HUES6 (cell line): ENCODE data around the gene DCN.
A peak's percentile ranks its signal among the peaks of the same experiment; 100 is the strongest.

Experiments used
- H3K27ac ChIP-seq: 2 replicates; pipeline ENCODE4 v1.7.0; 2013; ENCODE audit warnings: low read depth, mild to moderate bottlenecking, low read length, inconsistent platforms
- H3K27me3 ChIP-seq: 2 replicates; pipeline ENCODE4 v1.6.1; 2013; ENCODE audit warnings: low read length; ENCODE audit not compliant: control insufficient read depth, insufficient read depth
- H3K36me3 ChIP-seq: 2 replicates; pipeline ENCODE4 v1.6.1; 2013; ENCODE audit warnings: low read length; ENCODE audit not compliant: control insufficient read depth, insufficient read depth
- H3K4me1 ChIP-seq: 2 replicates; pipeline ENCODE4 v1.6.1; 2013; ENCODE audit warnings: low read length; ENCODE audit not compliant: control insufficient read depth, insufficient read depth
- H3K4me3 ChIP-seq: 2 replicates; pipeline ENCODE4 v1.5.1; 2013; ENCODE audit warnings: low read depth, low read length
- H3K9ac ChIP-seq: one replicate; pipeline ENCODE4 v1.6.1; 2013; ENCODE audit warnings: mild to moderate bottlenecking, low read length
- H3K9me3 ChIP-seq: 2 replicates; pipeline ENCODE4 v1.6.1; 2013; ENCODE audit warnings: low read depth, low read length; ENCODE audit not compliant: control insufficient read depth, insufficient read depth

Gene DCN

DNA sequence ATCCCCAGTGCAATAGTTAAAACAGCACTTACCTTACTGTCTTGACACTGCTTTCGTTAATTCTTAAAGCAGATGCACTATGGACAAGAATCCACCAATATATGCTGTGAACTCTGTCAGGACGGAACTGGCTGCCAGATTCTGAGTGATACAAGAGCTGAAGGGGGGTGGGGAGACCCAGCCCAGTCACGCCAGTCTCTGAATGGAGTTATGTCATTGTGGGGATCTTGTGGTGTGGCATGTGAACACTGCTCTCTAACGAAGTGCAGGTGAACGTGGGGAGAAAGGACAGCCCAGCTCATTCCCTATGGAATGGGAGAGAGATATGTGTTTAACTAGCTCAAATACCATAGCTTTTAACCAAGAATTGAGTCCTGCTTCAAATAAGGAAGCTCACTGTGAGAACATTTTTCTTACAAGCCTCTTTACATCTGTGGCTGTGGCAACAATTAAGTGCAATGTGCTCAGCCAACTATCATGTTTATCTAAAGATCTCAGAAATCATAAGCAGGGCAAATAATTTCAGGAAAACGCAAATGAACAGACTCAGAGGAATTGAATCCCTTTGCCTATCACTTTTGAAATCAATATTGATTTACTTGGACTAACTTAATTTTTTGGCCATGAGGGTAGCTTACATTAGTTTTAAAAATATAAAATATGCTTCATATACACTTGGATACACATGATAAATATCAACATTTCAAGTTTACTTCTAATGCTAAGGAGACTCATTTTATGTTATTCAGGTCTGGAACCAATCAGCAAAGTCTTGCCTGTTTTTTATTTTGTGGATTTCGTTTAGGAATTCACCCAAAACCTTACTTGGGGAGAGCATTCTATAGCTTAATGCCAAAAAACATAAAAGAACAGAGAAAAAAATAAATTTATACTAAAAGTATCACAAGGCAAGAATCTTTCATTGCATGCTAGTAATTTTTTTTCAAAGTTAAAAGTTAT lies 71.0 kb downstream of the DCN start, which contains the start of gene LUM:
LUM (minus strand) TSS at position 129 of the 960 bp plus-strand sequence. CDS start 2,515 bp downstream, outside the sequence.
- Histone ChIP-seq H3K27me3 (no peaks in the 10 kb centered on the region), H3K4me3 (no peak within 1 kb of the TSS; the same call in 1 of the 2 replicates), H3K9me3 (no peaks in the 10 kb centered on the region), H3K4me1 (0 out of 2 replicates have a peak, but pooled peaks cover 3% of the 10 kb centered on the region), H3K27ac (no peak within 1 kb of the TSS), H3K9ac (no peak within 1 kb of the TSS), H3K36me3 (no peaks in the 10 kb centered on the region)

DNA sequence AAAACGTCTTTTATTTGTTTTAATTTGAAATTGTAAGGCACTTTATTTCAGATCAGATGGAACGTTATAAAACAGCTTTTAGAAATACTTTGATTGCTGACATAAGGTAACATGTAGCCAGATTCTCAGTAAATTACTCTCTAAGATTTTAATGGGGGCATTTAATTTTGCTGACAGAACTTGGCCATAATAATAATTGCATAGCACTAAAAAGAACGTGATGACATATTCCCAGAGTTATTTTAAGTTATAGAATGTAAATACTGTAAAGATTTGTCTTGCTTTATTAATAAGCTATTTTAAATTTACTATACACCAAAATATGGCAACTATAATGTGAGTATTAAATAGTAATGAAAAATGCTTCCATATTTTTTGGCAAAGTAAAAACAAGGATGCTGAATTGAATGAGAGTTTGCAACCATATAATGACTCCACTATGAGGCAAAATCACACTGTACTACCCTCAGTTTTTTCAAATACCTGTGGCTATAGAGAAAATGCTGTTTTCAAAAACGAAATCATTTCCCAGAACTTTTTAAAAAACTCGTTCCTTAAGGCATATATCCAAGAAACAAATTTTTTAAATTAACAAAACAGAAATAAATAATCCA lies 72.2 kb downstream of the DCN start:
- Histone ChIP-seq H3K27me3 (no peaks in the 10 kb centered on the region), H3K9ac (no peak overlapping the region), H3K4me3 (no peak overlapping the region)

DNA sequence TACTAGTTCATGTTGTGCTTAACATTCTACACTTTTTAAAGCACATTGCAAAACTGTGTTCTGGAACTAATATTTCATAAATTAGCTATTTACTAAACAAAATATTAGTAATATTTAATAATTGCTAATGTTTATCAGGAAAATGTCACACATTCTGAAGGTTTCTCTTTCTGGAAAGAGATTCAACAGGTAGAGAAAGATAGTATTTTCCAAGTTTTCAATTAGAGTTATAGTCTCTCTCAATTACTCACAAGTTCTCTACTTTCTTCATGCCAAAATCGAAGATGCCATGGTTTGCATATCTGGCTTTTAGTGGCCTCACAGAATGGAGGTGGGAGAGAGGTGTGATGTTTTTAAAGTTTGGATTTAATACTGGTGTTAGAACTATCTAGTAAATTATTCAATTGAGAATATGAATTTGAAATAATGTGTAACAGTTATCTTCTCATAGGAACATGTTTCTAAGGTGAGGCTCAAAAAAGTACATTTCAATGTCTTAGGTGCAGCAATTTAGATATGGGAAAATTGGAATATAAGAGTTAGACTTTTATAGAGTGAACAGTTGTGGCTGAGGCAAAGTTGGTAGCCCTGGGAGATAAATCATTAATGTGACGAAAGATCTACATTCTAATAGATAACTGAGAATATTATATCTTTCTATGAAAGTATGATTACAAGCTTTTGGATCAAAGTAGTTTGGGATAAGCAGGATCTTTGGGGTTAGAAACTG lies 72.9 kb downstream of the DCN start:
- H3K4me3 ChIP-seq, result no peak overlapping the region
- H3K9me3 ChIP-seq, result no peaks in the 10 kb centered on the region
- 0 out of 2 replicates have a peak, but pooled peaks cover 3% of the 10 kb centered on the region for H3K4me1 ChIP-seq
- H3K27ac ChIP-seq, result no peak overlapping the region
- H3K27me3 ChIP-seq, result no peaks in the 10 kb centered on the region
- H3K9ac ChIP-seq, result no peak overlapping the region
- no peaks in the 10 kb centered on the region for H3K36me3 ChIP-seq

More for the DNA sequence above, 72.2 kb downstream of the DCN start:
- Histone ChIP-seq H3K9me3 (no peaks in the 10 kb centered on the region), H3K36me3 (no peaks in the 10 kb centered on the region), H3K27ac (no peak overlapping the region), H3K4me1 (0 out of 2 replicates have a peak, but pooled peaks cover 3% of the 10 kb centered on the region)

DNA sequence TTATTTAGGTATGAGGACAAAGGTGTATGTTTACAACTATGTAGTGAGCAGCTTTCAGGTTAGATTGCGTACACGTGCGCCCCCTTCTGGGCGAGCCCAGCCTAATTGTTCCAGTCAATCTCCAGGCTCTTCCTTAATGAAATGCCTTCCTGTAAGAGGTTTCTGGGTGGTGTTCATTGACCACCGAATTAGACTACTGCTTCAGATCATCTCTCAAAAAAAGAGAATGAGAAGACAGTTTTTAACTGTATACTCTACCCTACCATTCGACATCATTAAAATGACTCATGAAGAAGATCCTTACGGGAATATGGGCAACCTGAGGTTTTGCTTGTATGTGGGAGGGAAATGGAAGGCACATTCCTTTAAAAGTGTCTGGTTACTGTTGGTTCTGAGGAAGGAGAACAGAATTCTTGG lies 73.5 kb downstream of the DCN start:
- Histone ChIP-seq H3K4me1 (0 out of 2 replicates have a peak, but pooled peaks cover 3% of the 10 kb centered on the region), H3K27ac (no peak overlapping the region), H3K9me3 (no peaks in the 10 kb centered on the region), H3K36me3 (no peaks in the 10 kb centered on the region), H3K27me3 (no peaks in the 10 kb centered on the region), H3K9ac (no peak overlapping the region), H3K4me3 (peak overlapping the region; percentile 44; the same call in 1 of the 2 replicates)

DNA sequence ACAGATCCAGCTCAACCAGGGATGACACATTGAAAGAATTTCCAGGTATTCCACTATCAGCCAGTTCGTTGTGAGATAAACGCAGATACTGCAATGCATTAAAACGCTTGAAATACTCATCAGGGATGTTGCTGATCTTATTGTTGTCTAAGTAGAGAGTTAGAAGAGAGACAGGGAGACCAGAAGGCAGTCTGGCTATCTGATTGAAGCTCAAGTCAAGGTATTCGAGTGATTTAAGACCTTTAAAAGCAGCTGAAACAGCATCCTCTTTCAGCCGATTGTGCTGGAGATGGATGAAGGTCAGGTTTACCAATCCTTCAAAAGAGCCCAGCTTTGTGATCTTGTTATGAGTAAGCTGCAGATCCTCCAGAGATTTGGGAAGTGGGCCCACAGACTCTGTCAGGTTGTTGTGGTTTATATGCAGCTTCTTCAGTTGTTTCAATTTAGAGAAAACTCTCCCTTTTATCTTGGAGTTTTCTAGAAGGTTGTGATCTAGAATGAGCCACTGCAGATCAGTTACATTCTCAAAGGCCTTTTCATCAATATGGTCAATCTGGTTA lies 74.3 kb downstream of the DCN start:
- H3K36me3 ChIP-seq, result no peaks in the 10 kb centered on the region
- no peaks in the 10 kb centered on the region for H3K9me3 ChIP-seq
- H3K9ac ChIP-seq, result no peak overlapping the region
- H3K4me3 ChIP-seq, result no peak overlapping the region
- no peaks in the 10 kb centered on the region for H3K27me3 ChIP-seq
- no peak overlapping the region for H3K27ac ChIP-seq
- H3K4me1 ChIP-seq, result 0 out of 2 replicates have a peak, but pooled peaks cover 3% of the 10 kb centered on the region

DNA sequence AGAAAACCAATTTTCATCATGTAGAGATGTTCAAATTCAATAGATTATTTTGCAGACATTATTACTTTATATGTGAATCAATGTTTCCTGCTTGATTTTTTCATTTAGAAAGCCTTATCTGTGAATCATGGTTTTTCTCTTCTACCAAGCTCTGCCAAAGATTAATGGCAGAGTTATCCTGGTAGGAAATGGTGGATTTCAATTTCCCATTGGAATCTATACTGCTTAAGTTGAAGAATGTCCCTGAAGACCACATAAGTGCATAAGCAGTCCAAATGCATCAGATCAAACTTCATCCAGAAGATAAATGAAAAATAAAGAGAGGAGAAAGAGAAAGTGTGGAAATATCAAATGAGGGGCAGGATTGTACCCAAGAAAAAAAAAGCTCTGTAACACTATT lies 76.3 kb downstream of the DCN start:
- H3K4me1 ChIP-seq, result no peaks in the 10 kb centered on the region
- H3K27me3 ChIP-seq, result no peaks in the 10 kb centered on the region
- H3K4me3 ChIP-seq, result no peak overlapping the region

DNA sequence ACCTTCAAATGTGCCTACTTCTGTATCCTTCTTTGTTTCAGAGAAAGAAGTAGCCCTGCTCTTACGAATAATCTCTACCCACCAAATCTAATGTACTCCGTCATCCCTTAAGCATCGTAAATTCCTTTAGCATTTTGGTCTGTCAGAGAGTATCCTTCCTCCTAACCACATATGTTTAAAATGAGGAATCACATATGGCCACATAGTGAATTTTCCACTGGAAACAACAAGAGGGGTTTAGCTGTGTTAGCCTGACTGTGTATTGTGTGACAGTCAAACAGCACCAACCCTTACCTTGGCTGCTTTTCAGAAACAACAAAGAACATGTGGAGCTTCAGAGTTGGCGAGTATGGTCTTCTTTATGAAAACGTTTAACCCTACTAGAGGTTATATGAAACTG lies 76.8 kb downstream of the DCN start:
- no peaks in the 10 kb centered on the region for H3K9me3 ChIP-seq
- H3K36me3 ChIP-seq, result no peaks in the 10 kb centered on the region
- no peak overlapping the region for H3K27ac ChIP-seq
- H3K4me3 ChIP-seq, result no peak overlapping the region
- H3K4me1 ChIP-seq, result no peaks in the 10 kb centered on the region
- no peak overlapping the region for H3K9ac ChIP-seq
- no peaks in the 10 kb centered on the region for H3K27me3 ChIP-seq

More for the DNA sequence above, 76.3 kb downstream of the DCN start:
- Histone ChIP-seq H3K9ac (no peak overlapping the region), H3K27ac (no peak overlapping the region), H3K36me3 (no peaks in the 10 kb centered on the region), H3K9me3 (no peaks in the 10 kb centered on the region)

DNA sequence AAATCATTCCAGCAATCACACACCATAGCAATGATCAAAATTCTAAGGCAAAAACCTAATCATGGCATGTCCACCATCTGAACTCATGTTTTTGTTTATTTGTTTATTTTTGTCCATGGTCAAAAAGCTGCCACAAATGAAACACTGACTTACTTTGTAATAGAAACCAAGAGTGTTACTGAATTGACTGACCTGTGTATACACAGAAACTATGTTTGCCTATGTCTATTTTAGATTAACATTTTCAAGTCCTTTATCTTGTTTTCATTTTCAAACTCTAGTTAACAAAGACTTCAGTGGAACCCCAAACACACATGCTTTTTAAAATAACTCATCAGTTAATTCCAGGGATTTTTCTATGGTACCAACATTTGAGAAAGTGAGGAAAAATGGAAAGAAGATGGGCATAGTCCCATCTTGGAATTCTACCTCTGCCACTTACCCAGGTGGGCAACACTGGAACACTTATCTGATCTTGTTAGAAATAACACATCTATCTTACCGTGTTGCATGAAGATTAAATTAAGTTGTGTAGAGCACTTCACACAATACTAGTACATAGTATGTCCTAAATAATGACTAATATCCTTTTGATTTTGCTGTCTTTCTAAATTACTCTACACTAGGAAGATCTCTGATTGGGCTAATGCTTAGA lies 77.7 kb downstream of the DCN start:
- Histone ChIP-seq H3K9me3 (no peaks in the 10 kb centered on the region), H3K9ac (no peak overlapping the region), H3K27me3 (no peaks in the 10 kb centered on the region), H3K36me3 (no peaks in the 10 kb centered on the region), H3K27ac (no peak overlapping the region), H3K4me1 (no peaks in the 10 kb centered on the region), H3K4me3 (no peak overlapping the region)

DNA sequence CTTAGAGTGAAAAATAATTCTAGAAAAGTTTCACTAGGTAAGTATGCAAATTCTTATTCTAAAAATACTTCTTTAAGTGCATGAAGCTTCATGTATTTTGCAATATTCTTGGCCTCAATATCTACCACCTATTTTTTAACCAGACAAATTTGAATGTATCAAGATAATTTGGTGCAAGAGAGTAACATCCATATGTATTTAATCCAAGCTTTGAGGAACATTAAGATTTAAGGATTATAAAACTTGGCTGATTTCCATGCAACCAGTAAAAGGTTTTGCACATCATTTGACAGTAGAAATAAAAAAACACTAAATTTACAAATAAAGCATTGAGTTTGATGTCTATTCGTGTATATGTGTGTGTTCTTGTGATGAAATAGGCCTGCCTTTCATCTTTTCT lies 79.0 kb downstream of the DCN start:
- Histone ChIP-seq H3K27ac (no peak overlapping the region), H3K4me1 (no peaks in the 10 kb centered on the region), H3K9ac (no peak overlapping the region), H3K36me3 (no peaks in the 10 kb centered on the region), H3K27me3 (no peaks in the 10 kb centered on the region), H3K4me3 (no peak overlapping the region), H3K9me3 (no peaks in the 10 kb centered on the region)

DNA sequence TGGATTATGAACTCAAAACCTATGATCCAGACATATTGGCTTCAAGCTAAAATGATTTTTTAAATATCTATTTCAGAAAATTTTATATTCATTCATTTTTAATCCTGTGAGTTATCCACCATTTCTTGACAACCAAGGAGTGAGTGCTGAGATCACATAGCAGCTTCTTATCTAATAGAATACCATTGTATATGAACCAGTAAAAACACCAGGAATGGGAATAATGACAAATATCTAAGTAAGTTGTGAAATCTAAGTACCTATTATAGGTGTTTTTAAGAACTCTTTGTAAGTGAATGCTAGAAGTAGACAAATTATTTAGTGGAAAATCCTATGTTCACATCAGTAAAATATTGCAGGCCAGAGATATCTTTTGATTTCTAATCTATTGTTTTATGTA lies 79.5 kb downstream of the DCN start:
- H3K9ac ChIP-seq, result no peak overlapping the region
- no peaks in the 10 kb centered on the region for H3K4me1 ChIP-seq
- no peaks in the 10 kb centered on the region for H3K36me3 ChIP-seq
- no peaks in the 10 kb centered on the region for H3K27me3 ChIP-seq
- no peaks in the 10 kb centered on the region for H3K9me3 ChIP-seq
- H3K27ac ChIP-seq, result no peak overlapping the region
- H3K4me3 ChIP-seq, result no peak overlapping the region
